GM03348 (cell line): ENCODE measurements around the gene HOXB1.
A peak's percentile ranks its signal among the peaks of the same experiment; 100 is the strongest.

Experiments
- DNase-seq: peaks from one replicate; pipeline ENCODE4 v3.0.0; 2012; ENCODE audit warnings: low spot score

Gene HOXB1

GRCh38 chr17:48567646-48568354 lies 37.0 kb upstream of the HOXB1 start:
- DNase-seq: no peak

- DNase-seq: no peak
Measured at GRCh38 chr17:48567209-48567608, 36.4 kb upstream of the HOXB1 start.

GRCh38 chr17:48566717-48567116 lies 35.9 kb upstream of the HOXB1 start:
- DNase-seq: no peak

GRCh38 chr17:48565925-48566710 lies 35.3 kb upstream of the HOXB1 start:
- no peak for DNase-seq

GRCh38 chr17:48565022-48565554 lies 34.3 kb upstream of the HOXB1 start:
- DNase-seq: no peak

- peak; percentile 56 for DNase-seq
Measured at GRCh38 chr17:48564188-48565021, 33.6 kb upstream of the HOXB1 start.

GRCh38 chr17:48563867-48564187 lies 33.0 kb upstream of the HOXB1 start:
- no peak for DNase-seq

- DNase-seq: no peak
Measured at GRCh38 chr17:48563385-48563838, 32.6 kb upstream of the HOXB1 start.

GRCh38 chr17:48562934-48563333 lies 32.1 kb upstream of the HOXB1 start:
- DNase-seq: no peak

GRCh38 chr17:48561884-48562810 lies 31.3 kb upstream of the HOXB1 start:
- no peak for DNase-seq

GRCh38 chr17:48559840-48560817 lies 29.3 kb upstream of the HOXB1 start:
- no peak for DNase-seq

GRCh38 chr17:48559122-48559839 lies 28.5 kb upstream of the HOXB1 start:
- no peak for DNase-seq

- no peak for DNase-seq
Measured at GRCh38 chr17:48558831-48559121, 28.0 kb upstream of the HOXB1 start.

GRCh38 chr17:48558057-48558830 lies 27.4 kb upstream of the HOXB1 start:
- DNase-seq: no peak

GRCh38 chr17:48556576-48557401 lies 26.0 kb upstream of the HOXB1 start:
- no peak for DNase-seq

GRCh38 chr17:48556229-48556575 lies 25.4 kb upstream of the HOXB1 start:
- DNase-seq: no peak

GRCh38 chr17:48555258-48556228 lies 24.7 kb upstream of the HOXB1 start:
- peak; percentile 69 for DNase-seq
